ENCODE results near the gene LSS.

LSS gene

DNA sequence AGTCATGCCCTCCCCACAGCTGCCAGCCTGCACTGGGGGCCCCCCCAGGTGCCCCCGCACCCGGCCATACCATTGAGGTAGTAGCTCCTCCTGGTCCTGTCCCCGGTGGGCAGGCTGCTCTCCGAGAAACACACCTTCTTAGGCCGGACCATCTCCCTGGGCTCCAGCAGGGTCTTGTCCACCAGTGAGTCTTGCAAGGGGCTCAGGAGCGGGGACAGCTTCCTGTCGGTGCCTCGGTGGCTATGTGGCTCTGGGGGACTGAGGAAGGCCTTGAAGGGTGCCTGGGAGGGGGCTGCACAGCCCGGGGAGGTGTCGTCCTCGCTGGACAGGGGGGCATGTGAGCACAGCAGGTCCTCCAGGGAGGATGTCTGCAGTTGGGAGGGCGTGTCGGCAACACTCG, 60.3 kb downstream of the LSS start:
- ATAC-seq: peak; percentile 34
- Mint-ChIP-seq H3K27ac (no peak overlapping the region), H3K27me3 (peaks cover 14% of the 10 kb centered on the region), H3K4me1 (peaks cover 18% of the 10 kb centered on the region), H3K36me3 (peaks cover 26% of the 10 kb centered on the region), H3K4me3 (no peak overlapping the region), H3K9me3 (no peaks in the 10 kb centered on the region)

DNA sequence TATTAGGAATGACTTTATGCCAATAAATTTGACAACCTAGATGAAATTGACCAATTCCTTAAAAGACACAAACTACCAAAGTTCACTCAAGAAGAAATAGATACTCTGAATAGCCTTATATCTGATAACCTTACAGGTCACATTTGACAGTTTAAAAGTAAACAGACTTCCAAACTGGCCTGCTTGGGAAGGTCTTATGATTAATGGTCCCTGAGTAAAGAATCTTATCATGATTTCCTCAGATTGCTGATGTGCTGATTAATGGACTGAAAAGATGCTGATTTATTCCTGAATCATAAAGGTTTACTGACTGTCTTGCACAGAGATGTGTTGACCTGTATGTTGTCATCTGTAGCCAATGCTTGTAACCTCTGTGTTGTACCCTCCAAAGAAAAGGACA, 63.5 kb downstream of the LSS start:
- peaks cover 25% of the 10 kb centered on the region for H3K36me3 Mint-ChIP-seq
- H3K27ac Mint-ChIP-seq: no peak overlapping the region
- H3K4me3 Mint-ChIP-seq: no peak overlapping the region
- H3K4me1 Mint-ChIP-seq: no peaks in the 10 kb centered on the region
- ATAC-seq: no peak
- no peaks in the 10 kb centered on the region for H3K9me3 Mint-ChIP-seq
- H3K27me3 Mint-ChIP-seq: peaks cover 8% of the 10 kb centered on the region

DNA sequence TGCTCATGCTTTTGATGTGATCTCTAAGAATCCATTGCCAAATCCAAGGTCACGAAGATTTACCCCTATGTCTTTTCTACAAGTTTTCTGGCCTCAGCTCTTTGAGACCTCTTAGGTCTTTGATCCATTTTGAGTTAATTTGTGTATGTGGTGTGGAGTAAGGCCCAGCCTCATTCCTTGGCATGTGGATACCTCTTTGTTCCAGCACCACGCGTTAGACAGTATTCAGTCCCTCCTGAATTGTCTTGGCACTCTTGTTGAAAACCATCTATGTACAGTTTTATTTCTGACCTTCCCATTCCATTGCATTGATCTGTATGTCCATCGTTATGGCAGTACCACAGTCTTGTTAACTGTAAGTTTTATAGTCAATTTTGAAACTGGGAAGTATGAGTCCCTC, 65.2 kb downstream of the LSS start:
- no peak overlapping the region for H3K27ac Mint-ChIP-seq
- no peaks in the 10 kb centered on the region for H3K4me1 Mint-ChIP-seq
- H3K9me3 Mint-ChIP-seq: no peaks in the 10 kb centered on the region
- H3K4me3 Mint-ChIP-seq: no peak overlapping the region
- H3K36me3 Mint-ChIP-seq: peaks cover 25% of the 10 kb centered on the region
- peaks cover 8% of the 10 kb centered on the region for H3K27me3 Mint-ChIP-seq
- ATAC-seq: no peak

DNA sequence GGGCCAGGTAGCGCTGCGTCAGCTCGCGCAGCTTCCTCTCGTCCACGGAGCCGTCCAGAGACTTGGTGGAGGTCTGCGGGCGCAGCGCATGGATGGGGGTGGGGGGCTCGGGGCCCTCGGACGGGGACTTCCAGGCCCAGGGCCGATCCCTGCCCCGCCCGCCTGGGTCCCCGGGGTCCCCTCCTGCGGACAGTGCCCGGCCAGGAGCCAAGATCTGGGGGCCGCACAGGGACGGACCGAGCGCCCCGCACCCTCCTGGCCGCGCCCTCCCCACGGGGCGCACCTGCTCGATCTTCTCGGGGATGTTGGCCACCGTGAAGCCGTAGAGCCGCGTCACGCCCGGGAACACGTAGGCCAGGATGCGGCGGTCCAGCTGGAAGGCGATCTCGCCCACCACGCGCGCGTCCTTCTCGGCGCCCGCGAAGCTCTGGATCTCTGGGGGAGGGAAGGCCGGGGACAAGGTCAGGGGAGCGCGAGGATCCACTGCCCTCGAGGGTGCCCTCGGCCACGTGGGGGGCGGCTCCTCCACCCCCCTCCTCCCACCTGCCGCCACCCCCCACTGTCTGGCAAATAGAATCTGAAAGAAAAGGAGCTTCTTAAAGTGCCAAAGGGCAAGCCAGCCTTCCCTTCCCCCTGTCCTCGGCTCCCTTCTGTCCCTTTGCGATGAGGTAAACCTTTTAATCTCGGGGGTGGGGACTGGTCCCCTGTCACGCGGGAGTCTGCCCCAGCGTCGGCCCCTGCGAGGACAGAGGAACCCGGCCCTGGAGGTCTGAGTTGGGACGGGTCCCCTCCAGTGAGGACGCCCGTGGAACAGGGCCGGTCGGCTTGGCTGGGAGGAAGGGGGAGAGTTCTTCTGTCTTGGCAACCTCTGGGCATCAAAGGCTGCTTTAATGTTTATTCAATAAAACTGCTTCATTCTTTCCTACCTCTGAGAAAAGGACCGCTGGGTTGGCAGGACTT, 66.7 kb downstream of the LSS start:
- H3K27ac Mint-ChIP-seq: no peak overlapping the region
- ATAC-seq: no peak
- peaks cover 19% of the 10 kb centered on the region for H3K36me3 Mint-ChIP-seq
- H3K9me3 Mint-ChIP-seq: no peaks in the 10 kb centered on the region
- H3K4me3 Mint-ChIP-seq: no peak overlapping the region
- H3K4me1 Mint-ChIP-seq: no peaks in the 10 kb centered on the region
- peaks cover 8% of the 10 kb centered on the region for H3K27me3 Mint-ChIP-seq

DNA sequence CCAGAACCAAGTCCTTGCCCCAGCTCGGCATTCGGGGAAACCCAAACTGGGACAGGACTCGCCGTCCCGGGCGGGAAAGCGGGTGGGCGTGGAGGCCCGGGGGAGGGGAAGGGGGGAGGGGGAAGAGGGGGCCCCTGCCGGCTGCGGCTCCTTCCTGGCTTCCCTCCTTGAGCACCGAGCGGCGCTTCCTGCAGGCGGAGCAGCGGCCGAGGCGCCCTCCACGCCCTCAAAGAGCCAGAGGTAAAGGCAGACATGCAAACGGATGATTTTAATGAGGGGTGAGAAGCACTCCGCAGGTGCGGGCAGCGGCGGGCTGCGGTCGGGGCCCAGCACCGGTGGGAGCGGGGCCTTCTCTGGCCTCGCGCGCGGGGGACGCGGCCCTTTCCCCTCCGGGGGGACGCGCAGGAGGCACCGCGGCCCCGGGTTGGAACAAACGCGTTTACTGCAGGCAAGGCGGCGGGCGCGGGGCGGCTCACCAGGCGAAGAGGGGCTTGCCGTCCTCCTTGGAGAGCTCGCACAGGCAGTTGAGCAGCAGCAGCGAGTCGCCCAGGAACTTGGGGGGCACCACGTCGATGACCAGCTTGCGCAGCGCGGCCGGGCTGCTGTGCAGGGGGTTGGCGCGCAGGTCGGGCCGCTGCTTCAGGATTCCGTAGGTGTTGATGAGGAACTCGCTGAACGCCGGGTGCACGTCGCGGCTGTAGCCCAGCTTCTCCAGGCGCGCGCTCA, 67.5 kb downstream of the LSS start:
- H3K27me3 Mint-ChIP-seq: peaks cover 8% of the 10 kb centered on the region
- no peaks in the 10 kb centered on the region for H3K9me3 Mint-ChIP-seq
- H3K4me3 Mint-ChIP-seq: no peak overlapping the region
- peaks cover 13% of the 10 kb centered on the region for H3K36me3 Mint-ChIP-seq
- no peak overlapping the region for H3K27ac Mint-ChIP-seq
- peak; percentile 55 for ATAC-seq
- H3K4me1 Mint-ChIP-seq: no peaks in the 10 kb centered on the region

DNA sequence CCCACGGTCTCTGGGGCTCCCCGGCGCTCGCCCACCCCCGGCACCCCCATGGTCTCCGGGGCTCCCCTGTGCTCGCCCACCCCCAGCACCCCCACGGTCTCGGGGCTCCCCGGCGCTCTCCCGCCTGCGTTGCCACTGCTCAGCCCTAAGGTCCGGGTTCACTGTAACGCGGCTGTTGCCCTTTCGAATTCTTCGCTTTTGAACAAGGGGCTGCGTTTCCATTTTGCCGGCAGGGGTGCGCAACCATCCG, 68.0 kb downstream of the LSS start:
- no peak overlapping the region for H3K27ac Mint-ChIP-seq
- H3K27me3 Mint-ChIP-seq: peaks cover 8% of the 10 kb centered on the region
- no peak overlapping the region for H3K4me3 Mint-ChIP-seq
- no peaks in the 10 kb centered on the region for H3K9me3 Mint-ChIP-seq
- no peaks in the 10 kb centered on the region for H3K4me1 Mint-ChIP-seq
- H3K36me3 Mint-ChIP-seq: peaks cover 13% of the 10 kb centered on the region
- no peak for ATAC-seq

DNA sequence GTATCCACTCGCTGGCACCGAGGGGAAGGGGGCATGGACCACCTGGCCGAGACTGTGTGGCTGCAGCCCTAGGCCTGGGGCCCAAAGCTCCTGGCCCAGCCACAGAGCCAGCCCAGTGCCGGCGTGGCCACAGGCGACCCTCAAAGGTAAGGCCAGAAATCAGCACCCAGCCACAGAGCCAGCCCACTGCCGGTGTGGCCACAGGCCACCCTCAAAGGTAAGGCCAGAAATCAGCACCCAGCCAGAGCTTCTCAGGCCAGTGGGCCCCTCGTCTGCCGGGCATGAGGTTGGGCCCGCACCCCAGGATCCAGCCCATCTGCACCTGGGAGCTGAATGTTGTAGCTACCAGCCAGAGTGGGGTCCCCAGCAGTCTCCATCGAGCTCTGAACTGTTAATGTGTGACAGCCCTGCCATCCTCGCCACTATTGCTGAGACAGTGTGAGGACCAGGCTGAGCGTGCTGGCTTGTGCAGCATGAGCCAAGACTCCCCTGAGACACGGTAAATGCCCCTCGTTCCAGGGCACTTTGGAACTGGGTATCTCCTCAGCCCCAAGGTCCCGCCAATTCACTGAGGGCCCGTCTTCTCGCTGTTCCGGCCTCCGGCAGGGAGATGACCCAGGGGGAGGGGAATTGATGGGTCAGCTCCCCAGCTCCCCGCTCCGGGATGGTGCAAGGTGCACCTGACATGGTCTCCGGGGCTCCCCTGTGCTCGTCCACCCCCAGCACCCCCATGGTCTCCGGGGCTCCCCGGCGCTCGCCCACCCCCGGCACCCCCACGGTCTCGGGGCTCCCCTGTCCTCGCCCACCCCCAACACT, 68.5 kb downstream of the LSS start:
- peaks cover 8% of the 10 kb centered on the region for H3K27me3 Mint-ChIP-seq
- H3K36me3 Mint-ChIP-seq: peaks cover 13% of the 10 kb centered on the region
- no peaks in the 10 kb centered on the region for H3K9me3 Mint-ChIP-seq
- no peak overlapping the region for H3K4me3 Mint-ChIP-seq
- H3K4me1 Mint-ChIP-seq: no peaks in the 10 kb centered on the region
- ATAC-seq: peak; percentile 48
- H3K27ac Mint-ChIP-seq: no peak overlapping the region

DNA sequence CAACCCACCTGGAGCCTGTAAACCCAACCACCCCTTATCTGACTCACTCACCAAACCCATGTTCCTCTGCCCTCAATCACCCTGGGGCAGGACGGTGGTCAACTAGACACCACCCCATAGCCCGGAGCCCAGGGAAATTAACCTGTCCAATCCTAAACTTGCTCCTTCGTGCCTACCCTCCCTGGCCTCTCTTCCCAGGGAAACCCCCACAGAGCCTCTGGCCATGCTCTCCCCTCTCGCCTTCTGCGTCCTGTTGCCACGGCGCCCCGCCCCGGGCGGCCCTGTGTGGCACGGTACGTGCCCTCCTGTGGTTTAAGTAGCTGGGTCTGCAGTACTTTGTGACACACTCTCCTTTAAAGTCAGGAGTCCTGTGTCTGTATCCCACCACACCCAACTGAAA, 69.2 kb downstream of the LSS start:
- no peak for ATAC-seq
- Mint-ChIP-seq H3K4me3 (no peak overlapping the region), H3K27ac (no peak overlapping the region), H3K27me3 (peaks cover 8% of the 10 kb centered on the region), H3K9me3 (no peaks in the 10 kb centered on the region), H3K4me1 (no peaks in the 10 kb centered on the region), H3K36me3 (peaks cover 9% of the 10 kb centered on the region)

DNA sequence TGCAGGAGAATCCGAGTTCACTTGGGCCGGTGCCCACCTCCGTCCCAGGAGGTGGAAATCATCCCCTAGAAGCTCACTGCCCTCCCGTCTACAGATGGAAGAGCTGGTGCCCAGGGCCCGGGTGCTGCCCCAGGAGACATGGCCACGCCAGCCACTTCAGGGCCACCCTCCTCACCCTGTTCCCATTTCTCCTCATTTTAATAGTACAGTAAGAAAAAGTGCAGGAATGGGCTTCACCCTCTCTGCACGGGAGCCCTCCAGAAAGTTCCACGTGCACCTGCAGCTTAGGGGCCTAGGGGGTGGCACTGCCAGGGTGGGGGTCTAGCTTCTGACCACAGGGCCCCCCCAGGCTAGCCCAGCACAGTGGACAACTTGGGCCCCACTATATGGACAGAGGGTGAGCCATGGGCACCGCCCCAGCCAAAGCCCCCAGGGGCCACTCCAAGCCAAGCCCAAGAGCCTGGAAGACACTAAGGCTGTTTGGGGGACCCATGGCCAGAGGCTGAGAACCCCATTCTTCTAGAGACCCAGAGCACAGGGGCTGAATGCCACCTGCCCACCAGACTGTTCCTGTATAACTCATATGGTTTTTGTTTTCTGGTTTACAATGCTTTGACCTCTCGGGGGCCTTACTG, 69.8 kb downstream of the LSS start:
- no peak overlapping the region for H3K4me3 Mint-ChIP-seq
- H3K4me1 Mint-ChIP-seq: no peaks in the 10 kb centered on the region
- H3K36me3 Mint-ChIP-seq: peaks cover 9% of the 10 kb centered on the region
- no peak overlapping the region for H3K27ac Mint-ChIP-seq
- no peak for ATAC-seq
- peaks cover 8% of the 10 kb centered on the region for H3K27me3 Mint-ChIP-seq
- H3K9me3 Mint-ChIP-seq: no peaks in the 10 kb centered on the region

DNA sequence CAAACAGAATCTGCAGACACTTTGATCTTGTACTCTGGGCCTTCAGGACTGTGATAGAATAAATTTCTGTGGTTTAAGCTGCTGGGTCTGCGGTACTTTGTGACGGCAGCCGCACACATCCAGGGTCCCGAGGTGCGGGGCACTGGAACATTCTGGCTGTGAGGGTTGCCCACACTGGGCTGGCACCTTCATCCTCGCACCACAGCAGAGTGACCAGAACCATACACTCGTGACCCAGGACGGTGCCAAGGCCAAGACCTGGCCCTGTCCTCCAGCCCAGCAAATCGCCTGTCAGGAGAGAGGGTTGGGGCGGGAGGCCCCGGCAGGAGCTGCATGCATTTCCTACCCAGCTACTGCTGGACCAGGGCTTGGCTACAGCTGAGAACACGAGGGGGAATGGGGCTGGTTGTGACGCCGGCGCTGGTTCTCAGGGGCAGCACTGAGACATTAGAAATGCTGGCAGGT, 70.6 kb downstream of the LSS start:
- Mint-ChIP-seq H3K27me3 (peaks cover 6% of the 10 kb centered on the region), H3K27ac (no peak overlapping the region), H3K9me3 (no peaks in the 10 kb centered on the region), H3K36me3 (peaks cover 5% of the 10 kb centered on the region), H3K4me3 (no peak overlapping the region), H3K4me1 (no peaks in the 10 kb centered on the region)
- no peak for ATAC-seq

DNA sequence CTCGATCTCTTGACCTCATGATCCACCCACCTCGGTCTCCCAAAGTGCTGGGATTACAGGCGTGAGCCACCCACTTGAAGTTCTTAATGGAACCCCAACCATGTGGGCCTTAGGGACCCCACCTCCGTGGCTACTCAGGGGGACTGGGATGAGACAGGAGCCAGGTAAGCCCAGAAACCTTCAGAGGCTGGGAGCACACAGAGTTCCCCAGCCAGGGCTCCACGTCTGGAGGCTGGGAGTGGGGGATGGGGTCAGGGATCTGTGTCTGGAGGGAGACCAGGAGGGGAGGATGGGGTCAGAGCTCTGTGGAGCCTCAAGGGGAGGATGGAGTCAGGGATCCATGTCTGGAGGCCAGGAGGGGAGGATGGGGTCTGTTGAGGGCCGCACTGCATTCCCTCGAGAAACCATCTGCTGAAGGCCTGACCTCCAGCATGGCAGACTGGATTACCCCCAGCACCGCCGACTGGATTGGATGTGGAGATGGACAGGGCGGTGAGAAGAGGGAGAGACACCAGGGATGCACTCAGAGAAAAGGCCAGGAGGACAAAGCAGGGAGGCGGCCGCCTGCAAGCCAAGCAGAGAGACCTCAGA, 71.1 kb downstream of the LSS start:
- no peaks in the 10 kb centered on the region for H3K4me1 Mint-ChIP-seq
- peaks cover 5% of the 10 kb centered on the region for H3K27me3 Mint-ChIP-seq
- H3K36me3 Mint-ChIP-seq: no peaks in the 10 kb centered on the region
- no peak for ATAC-seq
- H3K27ac Mint-ChIP-seq: no peak overlapping the region
- H3K4me3 Mint-ChIP-seq: no peak overlapping the region
- H3K9me3 Mint-ChIP-seq: no peaks in the 10 kb centered on the region

DNA sequence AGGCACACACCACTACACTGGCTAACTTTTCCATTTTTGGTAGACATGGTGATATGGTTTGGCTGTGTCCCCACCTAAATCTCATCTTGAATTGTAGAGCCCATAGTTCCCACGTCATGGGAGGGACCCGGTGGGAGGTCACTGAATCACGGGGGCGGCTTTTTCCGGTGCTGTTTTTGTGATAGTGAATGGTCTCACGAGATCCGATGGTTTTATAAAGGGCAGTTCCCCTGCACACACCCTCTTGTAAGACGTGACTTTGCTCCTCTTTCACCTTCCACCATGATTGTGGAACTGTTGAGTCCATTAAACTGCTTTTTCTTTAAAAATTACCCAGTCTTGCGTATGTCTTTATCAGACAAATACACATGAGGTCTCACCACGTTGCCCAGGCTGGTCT, 71.9 kb downstream of the LSS start:
- no peak for ATAC-seq
- Mint-ChIP-seq H3K36me3 (no peaks in the 10 kb centered on the region), H3K4me3 (no peak overlapping the region), H3K9me3 (no peaks in the 10 kb centered on the region), H3K27ac (no peak overlapping the region), H3K4me1 (no peaks in the 10 kb centered on the region), H3K27me3 (peaks cover 8% of the 10 kb centered on the region)

DNA sequence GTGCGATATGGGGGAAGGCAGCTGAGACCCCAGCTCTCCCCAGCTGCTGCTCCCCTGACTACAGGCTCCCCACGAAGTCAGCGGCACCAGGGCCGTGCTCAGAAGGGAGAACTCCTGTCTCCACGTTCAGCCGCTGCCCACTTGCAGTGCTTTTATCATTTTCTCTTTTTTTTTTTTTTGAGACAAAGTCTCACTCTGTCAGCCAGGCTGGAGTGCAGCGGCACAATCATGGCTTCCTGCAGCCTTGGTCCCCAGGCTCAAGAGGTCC, 72.3 kb downstream of the LSS start:
- no peaks in the 10 kb centered on the region for H3K9me3 Mint-ChIP-seq
- no peak overlapping the region for H3K4me3 Mint-ChIP-seq
- no peaks in the 10 kb centered on the region for H3K4me1 Mint-ChIP-seq

DNA sequence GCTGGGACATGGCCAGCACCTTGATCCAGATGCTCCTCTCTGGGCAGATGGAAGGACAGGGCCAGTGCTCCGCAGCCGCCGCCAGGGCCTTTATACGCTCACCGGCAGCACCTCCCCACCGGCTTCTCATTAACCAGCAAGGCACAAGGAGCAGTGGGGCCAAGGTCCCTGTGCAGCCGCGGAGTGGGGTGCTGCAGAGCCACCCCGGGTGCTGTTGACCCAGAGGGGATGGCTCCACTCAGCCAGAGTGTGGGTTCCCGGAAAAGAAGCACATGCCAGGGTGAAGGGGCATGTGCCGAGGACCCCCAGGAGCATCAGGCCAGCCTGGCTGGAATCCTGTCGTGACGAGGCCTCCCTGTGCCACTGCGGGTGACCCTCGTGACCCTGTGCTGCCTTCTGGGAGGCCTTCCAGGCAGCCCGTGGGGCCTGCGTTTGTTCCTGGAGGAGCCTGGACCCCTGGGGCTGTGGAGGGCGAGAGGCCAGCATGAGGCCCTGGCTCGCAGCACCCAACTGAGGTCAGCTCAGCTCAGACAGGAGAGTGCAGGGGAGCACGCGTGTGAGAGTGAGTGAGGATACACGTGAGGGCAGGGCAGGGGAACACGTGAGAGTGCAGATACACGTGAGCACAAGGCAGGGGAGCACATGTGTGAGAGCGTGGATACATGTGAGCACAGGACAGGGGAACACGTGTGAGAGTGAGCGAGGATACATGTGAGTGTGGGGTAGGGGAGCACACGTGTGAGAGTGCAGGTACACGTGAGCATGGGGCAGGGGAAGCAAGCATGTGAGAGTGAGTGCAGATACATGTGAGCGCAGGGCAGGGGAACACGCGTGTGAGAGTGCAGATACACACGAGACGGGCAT, 72.8 kb downstream of the LSS start, which contains the start of gene FTCD:
Gene FTCD (minus strand): TSS at position 66 of the 864 bp plus-strand sequence. CDS start 56 bp downstream, at position 10.
- ATAC-seq: no peak
- Mint-ChIP-seq H3K27ac (no peak within 1 kb of the TSS), H3K4me1 (no peaks in the 10 kb centered on the region)

More for the DNA sequence above, 72.3 kb downstream of the LSS start:
- Mint-ChIP-seq H3K36me3 (no peaks in the 10 kb centered on the region), H3K27me3 (peaks cover 8% of the 10 kb centered on the region), H3K27ac (no peak overlapping the region)
- ATAC-seq: no peak

More for the DNA sequence above, 72.8 kb downstream of the LSS start, which contains the start of gene FTCD:
- Mint-ChIP-seq H3K36me3 (no peaks in the 10 kb centered on the region), H3K4me3 (no peak within 1 kb of the TSS), H3K9me3 (no peaks in the 10 kb centered on the region), H3K27me3 (peaks cover 8% of the 10 kb centered on the region)

Data from stimulated activated memory B cell treated with anti-CD40 and anti-IgM and Interleukin-4, amounts not matched to agents 10 μg/mL and 1 μg/mL and 100 μg/mL, for 72 hours (primary cell).